HAP-1 (cell line): ENCODE data around the gene PLEKHH1.
A peak's percentile ranks its signal among the peaks of the same experiment; 100 is the strongest.
"Not testable (repeated sequence)": the region's sequence is repeated elsewhere in the genome, so short reads cannot be mapped to it uniquely, and the experiment has no call there.

Source experiments
- DNase-seq, 2 experiments: peaks; one replicate each; pipeline ENCODE4 v3.0.0-alpha.2; 2016 to 2020; ENCODE audit warnings: low spot score in 2 of 2
- H3K27me3 ChIP-seq: fragments of 250-450 bp; sonication (Bioruptor Pico); 2 replicates; pipeline ENCODE4 v1.5.1; 2020; ENCODE audit warnings: low read depth, mild to moderate bottlenecking, moderate library complexity
- H3K36me3 ChIP-seq: fragments of 250-450 bp; sonication (Bioruptor Pico); replicated peaks from 2 replicates; pipeline ENCODE4 v1.5.1; 2020; ENCODE audit warnings: mild to moderate bottlenecking
- H3K4me1 ChIP-seq: fragments of 250-450 bp; sonication (Bioruptor Pico); 2 replicates; pipeline ENCODE4 v1.5.1; 2020; ENCODE audit warnings: mild to moderate bottlenecking
- H3K4me3 ChIP-seq: fragments of 250-450 bp; sonication (Bioruptor Pico); 2 replicates; pipeline ENCODE4 v1.5.1; 2020; ENCODE audit warnings: mild to moderate bottlenecking, moderate library complexity
- H3K9me3 ChIP-seq: fragments of 250-450 bp; sonication (Bioruptor Pico); 2 replicates; pipeline ENCODE4 v1.5.1; 2020; ENCODE audit warnings: mild to moderate bottlenecking, moderate library complexity
- in situ Hi-C: fragments of 300-500 bp; cut with MboI; formaldehyde crosslinking; loops from 3 replicates; pipeline ENCODE4 v1.14.3; 2020; ENCODE audit warnings: low sequenced_read_pairs, inconsistent platforms, mixed read lengths

PLEKHH1 gene

GRCh38 chr14:67600562-67600974 is 67.5 kb downstream of the PLEKHH1 start:
- H3K36me3 ChIP-seq, H3K9me3 ChIP-seq, DNase-seq, in situ Hi-C loops, H3K27me3 ChIP-seq, H3K4me1 ChIP-seq: not testable (repeated sequence)
- H3K4me3 ChIP-seq, result peak overlapping the region; percentile 75

- H3K4me3 ChIP-seq, result no peak overlapping the region
- no peaks in the 10 kb centered on the region for H3K27me3 ChIP-seq
- no peaks in the 10 kb centered on the region for H3K36me3 ChIP-seq
- no peaks in the 10 kb centered on the region for H3K9me3 ChIP-seq
- in situ Hi-C loops, result no loop called here
- H3K4me1 ChIP-seq, result peaks cover 3% of the 10 kb centered on the region
- DNase-seq, result no peak
Observed at GRCh38 chr14:67602076-67602475, 69.0 kb downstream of the PLEKHH1 start.

- Histone ChIP-seq H3K4me1 (peaks cover 3% of the 10 kb centered on the region), H3K36me3 (no peaks in the 10 kb centered on the region), H3K4me3 (no peak overlapping the region), H3K9me3 (no peaks in the 10 kb centered on the region), H3K27me3 (no peaks in the 10 kb centered on the region)
- DNase-seq, result no peak
- in situ Hi-C loops, result no loop called here
Observed at GRCh38 chr14:67602995-67603545, 70.0 kb downstream of the PLEKHH1 start.

GRCh38 chr14:67607646-67608045 is 74.6 kb downstream of the PLEKHH1 start:
- H3K27me3 ChIP-seq, result no peaks in the 10 kb centered on the region
- H3K36me3 ChIP-seq, result no peaks in the 10 kb centered on the region
- H3K4me1 ChIP-seq, result peaks cover 13% of the 10 kb centered on the region
- in situ Hi-C loops, result no loop called here
- no peak overlapping the region for H3K4me3 ChIP-seq
- no peaks in the 10 kb centered on the region for H3K9me3 ChIP-seq
- no peak for DNase-seq

GRCh38 chr14:67609642-67610310 is 76.7 kb downstream of the PLEKHH1 start:
- H3K27me3 ChIP-seq, result no peaks in the 10 kb centered on the region
- DNase-seq, result peak; percentile 71
- H3K4me1 ChIP-seq, result peaks cover 13% of the 10 kb centered on the region
- H3K36me3 ChIP-seq, result no peaks in the 10 kb centered on the region
- in situ Hi-C loops, result no loop called here
- no peak overlapping the region for H3K4me3 ChIP-seq
- H3K9me3 ChIP-seq, result no peaks in the 10 kb centered on the region

- Histone ChIP-seq H3K27me3 (no peaks in the 10 kb centered on the region), H3K36me3 (no peaks in the 10 kb centered on the region), H3K4me3 (no peak overlapping the region), H3K4me1 (peaks cover 13% of the 10 kb centered on the region), H3K9me3 (no peaks in the 10 kb centered on the region)
- DNase-seq, result no peak
- in situ Hi-C loops, result no loop called here
Observed at GRCh38 chr14:67610491-67610890, 77.4 kb downstream of the PLEKHH1 start.

GRCh38 chr14:67618617-67619063 is 85.5 kb downstream of the PLEKHH1 start:
- peak; percentile 54 to 86 for DNase-seq
- Histone ChIP-seq H3K36me3 (peaks cover 12% of the 10 kb centered on the region; the same call in 1 of the 2 replicates), H3K27me3 (no peaks in the 10 kb centered on the region), H3K9me3 (no peaks in the 10 kb centered on the region), H3K4me3 (no peak overlapping the region), H3K4me1 (peaks cover 9% of the 10 kb centered on the region)
- in situ Hi-C loops, result no loop called here

GRCh38 chr14:67619446-67620216 is 86.5 kb downstream of the PLEKHH1 start, which contains the start of gene ARG2:
TSS of gene ARG2 (plus strand) at chr14:67619920. CDS start at chr14:67619978, 58 bp downstream.
- in situ Hi-C loops, result no loop called here
- H3K4me3 ChIP-seq, result peak within 1 kb of the TSS; percentile 74
- H3K9me3 ChIP-seq, result no peaks in the 10 kb centered on the region
- DNase-seq, result peak; percentile 96 to 99
- peaks cover 12% of the 10 kb centered on the region; the same call in 1 of the 2 replicates for H3K36me3 ChIP-seq
- H3K4me1 ChIP-seq, result peaks cover 9% of the 10 kb centered on the region
- H3K27me3 ChIP-seq, result no peaks in the 10 kb centered on the region

- Histone ChIP-seq H3K36me3 (peaks cover 12% of the 10 kb centered on the region; the same call in 1 of the 2 replicates), H3K27me3 (no peaks in the 10 kb centered on the region), H3K9me3 (no peaks in the 10 kb centered on the region), H3K4me1 (peaks cover 9% of the 10 kb centered on the region), H3K4me3 (peak overlapping the region; percentile 74)
- in situ Hi-C loops, result no loop called here
- DNase-seq, result peak; percentile 43 to 67
Observed at GRCh38 chr14:67620217-67620785, 87.2 kb downstream of the PLEKHH1 start.

- Histone ChIP-seq H3K4me1 (peaks cover 9% of the 10 kb centered on the region), H3K9me3 (no peaks in the 10 kb centered on the region), H3K36me3 (peaks cover 12% of the 10 kb centered on the region; the same call in 1 of the 2 replicates), H3K4me3 (no peak overlapping the region), H3K27me3 (no peaks in the 10 kb centered on the region)
- DNase-seq, result no peak
- in situ Hi-C loops, result no loop called here
Observed at GRCh38 chr14:67622675-67623074, 89.6 kb downstream of the PLEKHH1 start.

- Histone ChIP-seq H3K27me3 (no peaks in the 10 kb centered on the region), H3K9me3 (no peaks in the 10 kb centered on the region), H3K36me3 (peaks cover 12% of the 10 kb centered on the region; the same call in 1 of the 2 replicates), H3K4me3 (no peak overlapping the region), H3K4me1 (peaks cover 9% of the 10 kb centered on the region)
- DNase-seq, result no peak
- in situ Hi-C loops, result no loop called here
Observed at GRCh38 chr14:67623114-67623513, 90.0 kb downstream of the PLEKHH1 start.

- H3K27me3 ChIP-seq, H3K36me3 ChIP-seq, H3K9me3 ChIP-seq, H3K4me3 ChIP-seq, DNase-seq, in situ Hi-C loops, H3K4me1 ChIP-seq: not testable (repeated sequence)
Observed at GRCh38 chr14:67626131-67626530, 93.0 kb downstream of the PLEKHH1 start.

GRCh38 chr14:67627519-67627918 is 94.4 kb downstream of the PLEKHH1 start:
- no peak for DNase-seq
- no peaks in the 10 kb centered on the region for H3K9me3 ChIP-seq
- H3K36me3 ChIP-seq, result no peaks in the 10 kb centered on the region; the same call in 1 of the 2 replicates
- in situ Hi-C loops, result no loop called here
- no peak overlapping the region for H3K4me3 ChIP-seq
- H3K27me3 ChIP-seq, result no peaks in the 10 kb centered on the region
- no peaks in the 10 kb centered on the region for H3K4me1 ChIP-seq
